ENCODE data around the gene MRAP2.

GRCh38 chr6:84003654-84004053 is 29.9 kb upstream of the MRAP2 start:
- TF ChIP-seq CTCF (IDR thresholded peaks at IDR 0.05) (no peak), POLR2A (IDR thresholded peaks at IDR 0.05) (no peak), POLR2AphosphoS5 (IDR thresholded peaks at IDR 0.05) (no peak)

All from breast epithelium (tissue), 3 donors.